Measurements from ENCODE around the gene MAGEF1.
A peak's percentile ranks its signal among the peaks of the same experiment; 100 is the strongest.
"Not testable (repeated sequence)": the region's sequence is repeated elsewhere in the genome, so short reads cannot be mapped to it uniquely, and the experiment has no call there.

Gene MAGEF1

GRCh38 chr3:184741798-184742675 is 30.2 kb upstream of the MAGEF1 start:
- no peak for DNase-seq

GRCh38 chr3:184741259-184741556 is 29.3 kb upstream of the MAGEF1 start:
- no peak for DNase-seq

- no peak for DNase-seq
These were observed 28.8 kb upstream of the MAGEF1 start for GRCh38 chr3:184740509-184741258.

- no peak for DNase-seq
These were observed 28.0 kb upstream of the MAGEF1 start for GRCh38 chr3:184739594-184740505.

DNA sequence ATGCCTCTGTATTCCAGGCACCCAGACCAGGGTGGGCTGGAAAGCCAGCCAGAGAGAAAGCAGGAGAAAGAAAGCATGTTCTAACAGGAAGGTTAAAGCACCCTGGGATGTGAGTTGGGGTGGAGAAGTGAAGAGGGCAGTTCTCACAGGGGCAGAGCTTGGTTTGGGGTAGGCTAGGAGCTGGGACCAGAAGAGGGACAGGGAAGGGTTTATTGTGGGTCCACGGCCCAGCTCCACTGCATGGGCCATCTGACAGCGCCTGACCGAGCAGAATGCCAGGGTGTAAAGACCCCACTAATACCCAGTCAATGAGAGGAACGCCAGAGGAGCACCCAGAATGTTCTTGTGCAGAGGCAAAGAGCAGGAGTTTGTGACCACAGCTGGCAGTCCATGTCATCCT is 27.1 kb upstream of the MAGEF1 start:
- no peak for DNase-seq

DNA sequence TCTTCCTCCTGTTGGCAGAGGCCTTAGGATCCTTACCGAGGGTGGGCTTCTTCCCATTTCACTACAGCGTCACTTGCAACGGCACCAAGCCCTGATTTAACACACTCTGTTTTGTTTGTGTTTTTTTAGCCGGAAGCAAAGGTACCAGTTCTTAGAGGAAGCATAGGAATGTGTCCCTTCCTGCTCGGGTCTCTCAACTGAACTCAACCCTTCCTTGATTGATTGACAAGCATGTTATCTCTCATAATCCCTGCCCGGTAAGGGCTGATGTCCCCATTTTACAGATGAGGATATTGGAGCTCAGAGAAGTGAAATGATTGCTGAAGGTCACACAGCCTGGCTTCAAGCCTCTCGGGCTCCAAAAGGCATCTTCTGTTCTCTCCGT is 26.6 kb upstream of the MAGEF1 start:
- no peak for DNase-seq

GRCh38 chr3:184737641-184738505 is 26.0 kb upstream of the MAGEF1 start:
- no peak for DNase-seq

GRCh38 chr3:184737063-184737462 is 25.2 kb upstream of the MAGEF1 start:
- DNase-seq: no peak

DNA sequence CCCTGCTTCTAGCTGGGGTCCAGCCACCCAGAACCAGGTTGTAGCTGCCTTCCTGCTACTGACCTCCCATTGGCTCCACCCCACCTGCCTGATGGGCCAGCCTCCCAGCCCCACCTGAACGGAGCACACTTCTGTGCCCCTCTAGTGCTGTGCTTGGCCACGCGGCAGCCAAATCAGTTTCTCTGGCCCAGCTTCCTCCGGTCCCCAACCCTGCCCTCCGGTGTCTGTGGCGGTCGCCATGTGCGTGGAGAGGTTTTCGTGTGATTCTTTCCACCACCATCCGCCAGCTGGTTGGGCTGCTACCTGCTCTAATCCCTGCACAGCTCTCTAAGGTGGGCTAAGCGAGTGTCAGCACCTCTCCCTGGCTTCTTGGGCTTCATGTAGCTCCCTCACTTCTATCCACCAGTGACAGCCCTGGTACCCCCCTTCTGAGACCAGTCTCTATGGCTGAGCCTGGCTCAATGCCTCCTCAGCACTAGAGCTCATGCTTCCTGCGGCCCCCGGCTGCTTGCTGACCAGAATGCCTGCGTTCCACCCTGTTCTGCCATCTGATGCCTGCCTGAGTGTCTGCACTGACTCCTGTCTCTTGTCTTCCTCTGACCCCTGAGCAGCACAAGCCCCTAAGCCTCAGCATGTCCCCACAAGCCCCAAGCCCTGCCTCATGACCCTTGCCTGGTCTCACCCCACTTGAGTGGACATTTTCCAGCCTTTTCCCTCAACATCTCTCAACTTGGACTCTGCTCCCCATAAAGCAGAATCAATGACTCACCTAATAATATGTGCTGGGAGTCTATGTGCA is 23.2 kb upstream of the MAGEF1 start:
- DNase-seq: no peak

DNA sequence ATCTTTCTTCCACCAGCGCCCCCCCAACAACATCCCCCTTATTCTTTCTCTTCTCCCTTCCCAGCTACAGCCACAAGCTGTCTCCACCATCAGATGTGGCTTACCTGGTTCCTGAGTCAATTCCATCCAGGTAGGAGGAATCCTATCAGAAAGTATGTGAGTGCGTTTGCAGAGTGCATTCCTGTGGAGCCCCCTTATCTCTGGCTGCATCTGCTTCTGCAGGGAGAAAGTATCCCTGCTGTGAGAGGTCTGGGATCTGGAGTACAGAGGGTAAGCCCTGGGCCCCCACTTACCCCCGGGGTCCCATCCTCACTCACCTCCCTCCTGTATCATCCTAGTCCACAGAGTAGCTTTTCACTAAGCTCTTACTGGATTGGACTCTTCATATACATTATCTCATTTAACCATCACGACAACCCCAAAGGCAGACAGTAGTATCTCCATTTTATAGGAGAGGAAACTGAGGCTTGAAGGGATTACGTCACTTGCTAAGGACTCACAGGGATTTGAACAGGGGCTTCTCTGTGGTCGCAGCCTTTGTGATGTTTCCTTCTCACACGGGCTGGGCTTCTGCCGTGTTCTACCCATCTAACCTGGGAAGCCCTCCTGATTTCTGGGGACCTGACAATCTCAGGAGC is 22.2 kb upstream of the MAGEF1 start:
- no peak for DNase-seq

- no peak for DNase-seq
These were observed 21.3 kb upstream of the MAGEF1 start for GRCh38 chr3:184733181-184733580.

DNA sequence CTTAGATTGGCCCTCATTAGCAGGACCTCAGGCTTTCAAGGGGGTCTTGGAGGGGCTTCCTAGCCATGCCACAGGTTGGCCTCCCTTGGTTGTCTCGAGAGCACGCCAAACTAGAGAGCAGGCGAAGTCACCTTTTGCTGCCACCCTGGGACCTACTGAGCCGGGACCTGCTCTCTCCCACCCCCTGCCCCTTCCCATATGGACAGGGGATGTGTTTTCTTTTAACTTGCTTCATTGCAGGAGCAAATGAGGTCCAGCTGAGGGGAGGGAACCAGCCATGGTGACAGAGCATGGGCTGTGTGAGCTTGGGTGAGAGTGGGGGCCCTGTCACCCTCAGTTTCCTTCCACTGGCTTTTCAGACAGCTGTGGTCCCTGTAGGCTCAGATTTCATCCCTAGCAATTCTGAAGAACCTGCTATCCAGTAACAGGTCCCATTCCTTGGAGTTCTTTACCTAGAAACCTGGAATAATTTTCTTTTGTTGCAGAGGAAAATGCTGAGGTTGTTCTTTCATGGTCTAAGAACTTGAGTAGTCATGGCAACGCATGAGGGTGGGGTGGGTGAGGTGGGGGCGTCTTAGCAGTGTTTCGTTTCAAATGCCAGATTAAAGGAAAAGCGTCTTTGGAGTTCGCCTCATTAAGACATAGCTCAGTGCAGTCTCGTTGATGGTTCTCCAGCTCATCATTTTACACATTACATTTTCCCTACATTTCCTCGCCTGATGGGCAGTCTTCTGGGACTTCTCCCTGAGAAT is 20.1 kb upstream of the MAGEF1 start:
- peak; percentile 36 for DNase-seq

DNA sequence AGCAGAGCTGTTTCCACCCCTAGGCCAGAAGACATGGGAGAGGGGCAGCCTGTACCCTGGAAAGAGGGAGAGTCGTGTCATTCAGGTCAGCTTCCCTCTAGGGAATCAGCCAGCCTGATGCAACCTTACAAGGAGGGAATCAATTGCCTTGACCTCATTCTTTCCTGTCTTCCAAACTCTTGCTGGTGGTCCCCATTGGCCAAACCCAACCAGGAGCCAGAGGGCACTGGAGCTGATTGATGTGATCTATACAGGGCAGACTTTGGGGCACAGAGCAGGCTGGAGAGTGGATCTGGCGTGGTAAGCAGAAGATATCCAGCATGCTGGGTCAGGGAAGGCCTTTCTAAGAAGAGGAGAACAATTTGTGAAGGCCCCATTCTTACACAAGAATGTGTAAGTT is 19.1 kb upstream of the MAGEF1 start:
- DNase-seq: no peak

DNA sequence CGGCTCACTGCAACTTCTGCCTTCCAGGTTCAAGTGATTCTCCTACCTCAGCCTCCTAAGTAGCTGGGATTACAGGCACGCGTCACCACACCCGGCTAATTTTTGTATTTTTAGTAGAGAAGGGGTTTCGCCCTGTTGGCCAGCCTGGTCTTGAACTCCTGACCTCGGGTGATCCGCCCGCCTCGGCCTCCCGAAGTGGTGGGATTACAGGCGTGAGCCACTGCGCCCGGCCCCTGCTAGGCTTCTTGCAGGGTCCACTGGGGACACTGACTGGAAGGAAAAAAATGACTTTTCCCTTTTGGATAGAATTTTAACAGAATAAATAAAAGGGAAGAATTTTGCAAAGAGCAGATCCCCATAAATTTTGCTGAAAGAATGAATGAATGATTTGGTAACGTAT is 17.3 kb upstream of the MAGEF1 start:
- DNase-seq: not testable (repeated sequence)

- no peak for DNase-seq
These were observed 16.2 kb upstream of the MAGEF1 start for GRCh38 chr3:184728010-184728527.

GRCh38 chr3:184727357-184728009 is 15.6 kb upstream of the MAGEF1 start:
- peak; percentile 93 for DNase-seq

GRCh38 chr3:184726497-184726896 is 14.6 kb upstream of the MAGEF1 start:
- DNase-seq: no peak

DNA sequence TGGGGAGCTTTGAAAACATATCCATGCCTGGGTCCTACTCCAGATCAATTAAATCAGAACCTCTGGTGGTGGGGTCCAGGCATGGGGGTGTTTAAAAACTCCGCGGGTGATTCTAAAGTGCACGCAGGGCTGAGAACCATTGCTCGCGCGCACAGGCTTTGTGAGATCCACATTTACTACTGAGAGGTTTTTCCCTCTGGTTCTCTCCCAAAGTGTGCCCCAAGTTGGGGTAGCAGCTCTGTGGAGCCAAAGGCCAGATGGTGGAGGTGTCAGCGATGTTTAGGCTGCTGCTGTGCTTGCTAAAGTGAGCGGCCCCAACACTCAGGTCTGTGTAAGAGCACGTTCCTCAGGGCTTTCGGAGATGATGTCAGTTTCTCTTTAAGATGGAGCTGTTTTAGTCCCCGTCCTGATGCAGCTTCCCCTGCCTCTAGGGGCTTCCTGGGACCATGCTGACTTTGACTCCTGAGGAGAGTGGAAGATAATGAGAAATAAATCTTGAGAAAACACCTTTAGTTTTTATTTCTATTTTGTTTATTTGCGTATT is 13.4 kb upstream of the MAGEF1 start:
- DNase-seq: no peak

DNA sequence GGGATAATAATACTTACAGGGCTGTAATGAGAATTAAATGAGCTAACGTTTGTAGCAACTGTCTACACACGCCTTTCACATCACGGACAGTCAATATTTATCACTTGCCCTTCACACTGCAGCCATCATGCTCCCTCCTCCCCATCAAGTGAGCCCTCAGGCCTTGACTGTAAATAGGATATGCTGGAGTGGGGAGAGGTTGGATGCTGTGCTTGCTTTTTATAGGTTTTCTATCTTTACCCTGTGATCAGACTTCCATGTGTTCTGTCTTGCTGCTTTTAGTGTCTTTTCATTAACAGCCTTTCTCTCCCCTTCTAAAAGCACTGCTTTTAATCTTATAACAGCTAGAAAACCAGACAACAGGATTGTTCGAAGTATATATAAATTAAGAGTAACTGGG is 12.8 kb upstream of the MAGEF1 start:
- DNase-seq: no peak
